ENCODE data around the gene AIF1.

The AIF1 gene

GRCh38 chr6:31575952-31576685, 38.9 kb upstream of the AIF1 start:
- peak overlapping the region; percentile 37 for H3K4me3 ChIP-seq (ENCODE audit: low read depth, low read length)
- H3K4me2 ChIP-seq (ENCODE audit: low read length) = no peak overlapping the region
- no peaks in the 10 kb centered on the region for H3K27me3 ChIP-seq (ENCODE audit: control insufficient read depth, insufficient read depth, low read length)
- no peaks in the 10 kb centered on the region for H3K36me3 ChIP-seq (ENCODE audit: control insufficient read depth, insufficient read depth, low read length)
- no peak overlapping the region for H3K27ac ChIP-seq
- no peaks in the 10 kb centered on the region for H3K4me1 ChIP-seq
- no peak overlapping the region for H3K9ac ChIP-seq
- no peaks in the 10 kb centered on the region for H3K9me3 ChIP-seq (ENCODE audit: control insufficient read depth, low read length)
- TF ChIP-seq CTCF (IDR thresholded peaks at IDR 0.05) = no peak
- no peaks in the 10 kb centered on the region for H3K79me2 ChIP-seq
- H2AFZ ChIP-seq = no peak overlapping the region

- Histone ChIP-seq H3K4me2 (ENCODE audit: low read length) (no peak overlapping the region), H3K9me3 (ENCODE audit: control insufficient read depth, low read length) (no peaks in the 10 kb centered on the region), H3K27ac (no peak overlapping the region), H3K36me3 (ENCODE audit: control insufficient read depth, insufficient read depth, low read length) (no peaks in the 10 kb centered on the region), H3K4me3 (ENCODE audit: low read depth, low read length) (no peak overlapping the region), H3K4me1 (no peaks in the 10 kb centered on the region), H3K9ac (no peak overlapping the region), H3K27me3 (ENCODE audit: control insufficient read depth, insufficient read depth, low read length) (no peaks in the 10 kb centered on the region), H3K79me2 (no peaks in the 10 kb centered on the region), H2AFZ (no peak overlapping the region)
- no peak for TF ChIP-seq CTCF (IDR thresholded peaks at IDR 0.05)
Measured at GRCh38 chr6:31576897-31577578, 38.0 kb upstream of the AIF1 start.

- no peak for TF ChIP-seq CTCF (IDR thresholded peaks at IDR 0.05)
- H3K27me3 ChIP-seq (ENCODE audit: control insufficient read depth, insufficient read depth, low read length) = no peaks in the 10 kb centered on the region
- no peaks in the 10 kb centered on the region for H3K4me1 ChIP-seq
- no peaks in the 10 kb centered on the region for H3K9me3 ChIP-seq (ENCODE audit: control insufficient read depth, low read length)
- H2AFZ ChIP-seq = no peak overlapping the region
- no peak overlapping the region for H3K4me3 ChIP-seq (ENCODE audit: low read depth, low read length)
- no peak overlapping the region for H3K9ac ChIP-seq
- H3K36me3 ChIP-seq (ENCODE audit: control insufficient read depth, insufficient read depth, low read length) = no peaks in the 10 kb centered on the region
- H3K27ac ChIP-seq = no peak overlapping the region
- no peaks in the 10 kb centered on the region for H3K79me2 ChIP-seq
- no peak overlapping the region for H3K4me2 ChIP-seq (ENCODE audit: low read length)
Measured at GRCh38 chr6:31577579-31577966, 37.5 kb upstream of the AIF1 start.

- Histone ChIP-seq H3K4me2 (ENCODE audit: low read length) (no peak overlapping the region), H3K9me3 (ENCODE audit: control insufficient read depth, low read length) (no peaks in the 10 kb centered on the region), H3K27ac (no peak overlapping the region), H2AFZ (no peak overlapping the region), H3K9ac (no peak overlapping the region), H3K36me3 (ENCODE audit: control insufficient read depth, insufficient read depth, low read length) (no peaks in the 10 kb centered on the region), H3K4me3 (ENCODE audit: low read depth, low read length) (no peak overlapping the region), H3K79me2 (no peaks in the 10 kb centered on the region), H3K27me3 (ENCODE audit: control insufficient read depth, insufficient read depth, low read length) (no peaks in the 10 kb centered on the region), H3K4me1 (no peaks in the 10 kb centered on the region)
- no peak for TF ChIP-seq CTCF (IDR thresholded peaks at IDR 0.05)
Measured at GRCh38 chr6:31578184-31579118, 36.6 kb upstream of the AIF1 start.
